GM21723 (cell line): ENCODE results near the gene EEF1A1.
A peak's percentile ranks its signal among the peaks of the same experiment; 100 is the strongest.
"Not testable (repeated sequence)": the region's sequence is repeated elsewhere in the genome, so short reads cannot be mapped to it uniquely, and the experiment has no call there.

ENCODE experiments used
- ATAC-seq: cut with Tn5 transposase; IDR thresholded peaks from one replicate; pipeline ENCODE4 v1.9.1; 2021; ENCODE audit warnings: mild to moderate bottlenecking, moderate library complexity; ENCODE audit not compliant: unreplicated experiment

The EEF1A1 gene

DNA sequence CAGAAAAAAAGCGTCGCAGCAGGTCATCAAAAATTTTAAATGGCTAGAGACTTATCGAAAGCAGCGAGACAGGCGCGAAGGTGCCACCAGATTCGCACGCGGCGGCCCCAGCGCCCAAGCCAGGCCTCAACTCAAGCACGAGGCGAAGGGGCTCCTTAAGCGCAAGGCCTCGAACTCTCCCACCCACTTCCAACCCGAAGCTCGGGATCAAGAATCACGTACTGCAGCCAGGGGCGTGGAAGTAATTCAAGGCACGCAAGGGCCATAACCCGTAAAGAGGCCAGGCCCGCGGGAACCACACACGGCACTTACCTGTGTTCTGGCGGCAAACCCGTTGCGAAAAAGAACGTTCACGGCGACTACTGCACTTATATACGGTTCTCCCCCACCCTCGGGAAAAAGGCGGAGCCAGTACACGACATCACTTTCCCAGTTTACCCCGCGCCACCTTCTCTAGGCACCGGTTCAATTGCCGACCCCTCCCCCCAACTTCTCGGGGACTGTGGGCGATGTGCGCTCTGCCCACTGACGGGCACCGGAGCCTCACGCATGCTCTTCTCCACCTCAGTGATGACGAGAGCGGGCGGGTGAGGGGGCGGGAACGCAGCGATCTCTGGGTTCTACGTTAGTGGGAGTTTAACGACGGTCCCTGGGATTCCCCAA lies at the start of gene EEF1A1:
EEF1A1 (minus strand) TSS at position 345 of the 663 bp plus-strand sequence. CDS start 1,006 bp downstream, outside the sequence.
- ATAC-seq, result peak; percentile 60

DNA sequence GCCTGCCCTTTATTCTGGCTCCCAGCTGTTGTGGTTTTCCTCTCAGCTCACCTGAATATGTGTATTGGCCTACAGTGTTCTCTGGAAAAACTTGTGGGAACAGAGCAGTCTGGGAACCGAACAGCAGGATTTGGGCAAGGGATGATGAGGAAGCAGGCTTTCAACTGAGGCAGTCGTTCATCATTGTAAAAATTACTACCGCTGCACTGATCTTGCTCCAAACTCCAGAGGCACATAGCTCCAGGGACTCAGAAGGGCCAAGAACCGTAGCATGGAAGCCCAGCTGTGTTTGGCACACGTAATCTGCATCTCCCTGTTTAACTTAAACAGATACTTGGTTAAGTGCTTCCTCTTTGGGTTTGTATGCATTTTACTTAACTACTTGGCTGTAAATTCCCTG lies 48.3 kb upstream of the EEF1A1 start:
- no peak for ATAC-seq

DNA sequence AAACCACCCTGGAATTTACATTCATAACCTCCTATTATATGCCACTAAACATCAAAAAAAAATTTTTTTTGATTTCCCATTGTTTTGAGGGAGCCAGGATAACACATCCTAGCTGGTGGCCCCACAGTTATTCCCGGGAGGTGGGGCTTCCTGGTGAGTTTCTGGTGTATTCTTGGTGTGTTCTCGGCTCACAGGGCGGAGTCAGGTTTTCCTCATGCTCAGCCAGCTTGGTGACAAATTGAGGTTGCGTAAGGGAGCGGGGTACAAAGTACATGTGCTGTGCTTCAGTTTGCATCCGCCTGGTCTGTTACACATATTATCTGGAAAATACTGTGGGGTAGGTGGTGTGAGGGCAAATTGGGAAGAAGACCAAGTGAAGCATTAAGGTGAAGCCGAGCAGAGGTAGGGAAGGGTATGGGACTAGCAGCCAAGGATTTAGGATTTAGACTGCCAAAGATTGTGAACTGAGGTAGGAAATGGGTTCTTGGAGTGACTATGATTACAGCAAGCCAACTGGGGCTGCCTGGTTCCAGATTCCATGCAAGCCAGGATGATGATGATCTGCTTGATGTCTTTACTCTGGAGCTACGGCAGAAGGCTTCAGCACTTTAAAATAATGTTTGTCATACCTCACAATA lies 46.2 kb upstream of the EEF1A1 start:
- no peak for ATAC-seq

DNA sequence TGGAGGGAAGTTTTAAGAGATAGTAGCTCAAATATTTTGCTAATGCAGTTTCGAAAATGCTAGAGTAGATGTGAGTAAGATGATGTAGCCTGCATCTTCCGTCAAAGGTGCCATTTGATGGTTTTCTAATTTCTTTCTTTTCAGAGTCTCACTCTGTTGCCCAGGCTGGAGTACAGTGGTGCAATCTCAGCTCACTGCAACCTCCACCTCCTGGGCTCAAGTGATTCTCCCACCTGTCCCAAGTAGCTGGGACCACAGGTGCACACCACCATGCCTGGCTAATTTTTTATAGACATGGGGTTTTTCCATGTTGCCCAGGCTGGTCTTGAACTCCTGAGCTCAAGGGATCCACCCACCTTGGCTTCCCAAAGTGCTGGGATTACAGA lies 45.6 kb upstream of the EEF1A1 start:
- ATAC-seq, result not testable (repeated sequence)

DNA sequence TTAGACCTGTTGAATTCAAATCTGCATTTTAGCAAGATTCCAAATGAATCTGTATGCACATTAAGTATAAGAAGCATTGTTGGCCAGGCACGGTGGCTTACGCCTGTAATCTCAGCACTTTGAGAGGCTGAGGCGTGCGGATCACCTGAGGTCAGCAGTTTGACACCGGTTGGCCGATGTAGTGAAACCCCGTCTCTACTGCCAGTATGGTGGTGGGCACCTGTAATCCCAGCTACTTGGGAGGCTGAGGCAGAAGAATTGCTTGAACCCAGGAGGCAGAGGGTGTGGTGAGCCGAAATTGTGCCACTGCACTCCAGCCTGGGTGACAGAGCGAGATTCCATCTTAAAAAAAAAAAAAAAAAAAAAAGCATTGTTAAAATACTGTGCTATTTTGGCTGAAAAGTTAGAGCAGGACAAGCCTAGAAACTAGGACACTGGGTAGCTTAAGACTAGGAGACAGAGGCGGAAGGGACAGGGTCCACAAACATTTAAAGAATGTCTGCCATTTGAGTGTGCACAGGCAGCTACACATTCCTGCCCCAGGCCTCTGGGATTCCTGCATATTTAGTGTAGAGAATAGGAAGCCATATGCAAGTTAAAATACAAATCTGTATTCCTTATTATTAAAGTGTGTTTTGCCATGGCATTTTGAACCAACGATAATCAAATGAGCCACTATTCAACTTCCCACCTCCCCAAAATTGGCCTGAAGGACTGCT lies 45.1 kb upstream of the EEF1A1 start:
- ATAC-seq, result no peak

DNA sequence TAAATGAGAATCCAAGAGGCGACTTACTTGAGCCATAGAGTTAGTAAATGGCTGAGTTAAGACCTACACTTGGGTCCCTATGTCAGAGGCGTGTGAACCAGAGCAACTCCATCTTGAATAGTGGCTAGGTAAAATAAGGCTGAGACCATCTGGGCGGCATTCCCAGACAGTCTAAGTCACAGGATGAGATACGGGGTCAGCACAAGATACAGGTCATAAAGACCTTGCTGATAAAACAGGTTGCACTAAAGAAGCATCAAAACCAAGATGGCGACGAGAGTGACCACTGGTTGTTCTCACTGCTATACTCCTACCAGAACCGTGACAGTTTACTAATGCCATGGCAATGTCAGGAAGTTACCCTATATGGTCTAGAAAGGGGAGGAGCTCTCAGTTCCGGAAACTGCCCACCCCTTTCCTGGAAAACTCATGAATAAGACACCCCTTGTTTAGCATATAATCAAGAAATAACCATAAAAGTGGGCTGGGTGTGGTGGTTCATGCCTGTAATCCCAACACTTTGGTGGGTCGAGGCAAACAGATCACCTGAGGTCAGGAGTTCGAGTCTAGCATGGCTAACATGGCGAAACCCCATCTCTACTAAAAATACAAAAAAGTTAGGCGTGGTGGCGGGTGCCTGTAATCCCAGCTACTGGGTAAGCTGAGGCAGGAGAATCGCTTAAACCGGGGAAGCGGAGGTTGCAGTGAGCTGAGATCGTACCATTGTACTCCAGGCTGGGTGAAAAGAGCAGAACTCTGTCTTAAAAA lies 43.9 kb upstream of the EEF1A1 start:
- no peak for ATAC-seq

DNA sequence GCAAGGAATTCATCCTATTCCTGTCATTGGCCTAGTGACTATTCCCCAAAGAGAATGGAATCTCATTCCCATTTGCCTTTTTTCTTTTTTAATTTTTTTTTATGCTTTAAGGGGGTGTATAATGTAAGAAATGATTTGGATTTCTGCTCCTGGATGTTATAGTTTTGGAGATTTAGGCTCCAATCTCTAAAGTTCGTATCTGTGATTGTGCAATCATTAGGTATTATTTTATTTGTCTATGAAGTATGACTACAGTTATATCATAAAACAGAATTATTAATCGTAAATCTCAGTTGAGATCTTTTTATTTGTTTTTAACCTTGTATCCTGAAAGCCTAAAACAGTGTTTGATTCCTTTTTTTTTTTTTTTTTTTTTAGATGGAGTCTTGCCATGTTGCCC lies 41.7 kb upstream of the EEF1A1 start:
- no peak for ATAC-seq

DNA sequence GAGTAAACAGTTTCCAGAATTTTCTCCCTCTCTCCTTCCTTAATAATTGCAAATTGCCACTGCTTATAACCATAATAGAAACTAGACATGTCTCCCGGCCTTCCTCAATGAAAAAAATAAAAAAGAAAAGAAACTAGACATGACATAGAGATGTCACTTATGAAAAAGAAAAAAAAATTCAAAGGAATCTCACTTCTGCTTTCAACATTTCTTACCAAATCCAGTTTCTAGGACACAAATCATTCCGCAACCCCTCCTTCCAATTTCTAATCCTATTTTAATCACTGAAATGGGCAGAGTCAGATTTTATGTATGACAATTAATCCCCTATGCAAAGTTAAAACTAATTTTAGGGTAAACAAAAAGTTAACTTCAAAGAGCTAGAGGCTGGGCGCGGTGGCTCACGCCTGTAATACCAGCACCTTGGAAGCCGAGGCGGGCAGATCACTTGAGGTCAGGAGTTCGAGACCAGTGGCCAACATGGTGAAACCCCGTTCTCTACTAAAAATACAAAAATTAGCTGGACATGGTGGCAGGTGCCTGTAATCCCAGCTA lies 40.1 kb upstream of the EEF1A1 start:
- ATAC-seq, result peak; percentile 70

DNA sequence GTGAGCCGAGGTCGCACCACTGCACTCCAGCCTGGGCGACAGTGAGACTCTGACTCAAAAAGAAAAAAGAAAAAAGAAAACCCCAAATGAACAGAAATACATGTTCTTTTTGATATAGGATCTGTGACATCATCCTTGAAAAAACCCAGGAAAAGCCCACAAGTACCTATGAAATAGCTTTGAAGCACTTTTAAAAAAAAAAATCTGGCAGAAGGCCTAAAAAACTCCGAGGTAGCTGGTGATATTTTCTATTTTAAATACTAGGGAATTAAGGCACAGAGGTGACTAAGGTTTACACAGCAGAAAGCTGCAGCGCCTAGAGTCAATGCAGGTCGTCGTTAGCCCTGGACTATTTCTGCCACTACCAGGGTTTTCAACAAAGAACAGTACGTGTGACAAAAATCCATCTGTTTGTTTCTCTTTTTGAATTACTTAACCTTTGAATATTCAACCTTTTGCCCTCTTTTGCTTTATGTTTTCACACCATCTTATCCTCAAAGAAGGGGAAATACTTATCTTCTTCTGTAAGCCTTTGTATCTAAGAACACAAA lies 39.4 kb upstream of the EEF1A1 start:
- ATAC-seq, result peak; percentile 48

DNA sequence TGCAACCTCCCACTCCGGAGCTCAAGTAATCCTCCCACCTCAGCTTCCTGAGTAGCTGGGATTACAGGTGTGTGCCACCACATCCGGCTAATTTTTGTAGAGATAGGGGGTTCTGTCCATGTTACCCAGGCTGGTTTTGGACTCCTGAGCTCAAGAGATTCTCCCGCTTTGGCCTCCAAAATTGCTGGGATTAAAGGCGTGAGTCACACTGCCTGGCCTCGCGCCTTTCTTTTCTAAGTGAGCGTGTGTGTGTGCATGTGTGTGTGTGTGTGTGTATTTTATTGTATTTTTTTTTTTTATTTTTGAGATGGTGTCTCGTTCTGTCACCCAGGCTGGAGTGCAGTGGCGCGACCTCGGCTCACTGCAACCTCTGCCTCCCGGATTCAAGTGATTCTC lies 38.6 kb upstream of the EEF1A1 start:
- ATAC-seq, result not testable (repeated sequence)

DNA sequence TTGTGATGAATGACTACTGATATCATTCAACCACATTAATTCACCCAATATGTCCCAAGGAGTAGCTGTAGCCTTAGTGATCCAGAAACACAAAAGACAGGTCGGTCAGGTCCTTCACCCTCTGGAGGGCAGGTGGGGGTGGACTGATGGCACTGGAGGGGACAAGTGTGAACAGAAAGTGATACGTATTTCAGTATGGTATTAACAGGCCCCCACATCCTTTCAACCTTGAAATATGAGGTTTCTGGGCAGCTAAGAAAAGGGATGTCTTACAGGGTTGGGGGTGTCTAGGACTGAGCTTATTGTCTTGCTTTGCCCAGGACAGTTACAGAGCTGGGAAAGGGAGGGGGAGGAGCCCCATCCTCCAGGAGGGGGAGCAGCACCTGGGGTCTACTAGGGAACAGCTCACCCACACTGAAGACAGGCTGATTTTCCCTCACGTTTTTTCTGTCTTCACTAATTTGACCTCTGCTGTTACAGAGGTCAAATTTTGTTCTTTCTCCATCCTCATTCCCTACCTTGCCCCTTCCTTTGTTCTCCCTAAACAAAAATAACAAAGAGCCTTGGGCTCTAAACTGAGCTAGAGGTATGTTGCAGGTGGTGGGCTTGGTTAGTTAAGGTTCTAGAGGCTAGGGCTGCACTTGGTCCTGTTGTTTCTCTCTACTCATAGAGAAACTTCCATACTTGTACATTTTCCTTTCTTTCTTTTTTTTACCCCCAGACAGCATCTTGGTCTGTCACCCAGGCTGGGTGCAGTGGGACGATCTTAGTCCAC lies 38.0 kb upstream of the EEF1A1 start:
- ATAC-seq, result no peak

DNA sequence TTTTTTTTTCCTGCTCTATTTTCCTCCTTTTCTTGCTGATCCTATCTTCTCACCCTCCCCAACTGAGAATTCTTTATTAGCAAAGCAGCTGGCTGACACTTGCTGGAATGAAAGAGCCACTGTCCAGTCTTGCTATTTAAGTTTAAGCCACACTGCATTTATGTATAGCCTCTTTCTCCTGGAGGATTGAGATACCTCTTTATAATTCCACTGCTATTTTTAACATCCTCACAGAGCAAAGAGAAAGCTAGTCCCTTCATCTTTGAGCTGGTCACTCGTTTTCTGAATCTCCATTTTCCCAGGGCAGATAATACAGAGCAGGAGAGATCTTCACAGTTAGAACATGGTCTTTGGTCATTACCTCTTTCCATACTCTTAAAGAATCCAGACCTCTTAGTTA lies 36.0 kb upstream of the EEF1A1 start:
- no peak for ATAC-seq

DNA sequence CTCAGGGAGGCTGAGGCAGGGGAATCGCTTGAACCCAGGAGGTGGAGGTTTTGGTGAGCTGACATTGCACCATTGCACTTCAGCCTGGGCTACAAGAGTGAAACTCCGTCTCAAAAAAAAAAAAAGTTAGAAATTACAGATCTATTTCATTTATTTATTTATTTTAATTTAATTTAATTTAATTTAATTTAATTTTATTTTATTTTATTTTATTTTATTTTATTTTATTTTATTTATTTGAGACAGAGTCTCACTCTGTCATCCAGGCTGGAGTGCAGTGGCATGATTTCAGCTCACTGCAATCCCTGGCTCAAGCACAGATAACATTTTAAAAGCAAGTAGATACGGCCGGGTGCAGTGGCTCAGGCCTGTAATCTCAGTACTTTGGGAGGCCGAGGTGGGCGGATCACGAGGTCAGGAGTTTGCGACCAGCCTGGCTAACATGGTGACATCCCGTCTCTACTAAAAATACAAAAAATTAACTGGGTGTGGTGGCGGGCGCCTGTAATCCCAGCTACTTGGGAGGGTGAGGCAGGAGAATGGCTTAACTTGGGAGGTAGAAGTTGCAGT lies 34.6 kb upstream of the EEF1A1 start:
- ATAC-seq, result not testable (repeated sequence)

DNA sequence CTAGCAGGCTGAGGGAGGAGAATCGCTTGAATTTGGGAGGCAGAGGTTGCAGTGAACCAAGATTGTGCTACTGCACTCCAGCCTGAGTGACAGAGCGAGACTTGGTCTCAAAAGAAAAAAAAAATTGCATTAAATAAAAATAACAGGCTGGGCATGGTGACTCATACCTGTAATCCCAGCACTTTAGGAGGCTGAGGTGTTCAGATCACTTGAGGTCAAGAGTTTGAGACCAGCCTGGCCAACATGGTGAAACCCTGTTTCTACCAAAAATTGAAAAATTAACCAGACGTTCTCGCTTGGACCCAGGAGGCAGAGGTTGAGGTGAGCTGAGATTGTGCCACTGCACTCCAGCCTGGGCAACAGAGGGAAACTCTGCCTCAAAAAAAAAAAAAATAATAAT lies 30.3 kb upstream of the EEF1A1 start:
- ATAC-seq, result not testable (repeated sequence)

DNA sequence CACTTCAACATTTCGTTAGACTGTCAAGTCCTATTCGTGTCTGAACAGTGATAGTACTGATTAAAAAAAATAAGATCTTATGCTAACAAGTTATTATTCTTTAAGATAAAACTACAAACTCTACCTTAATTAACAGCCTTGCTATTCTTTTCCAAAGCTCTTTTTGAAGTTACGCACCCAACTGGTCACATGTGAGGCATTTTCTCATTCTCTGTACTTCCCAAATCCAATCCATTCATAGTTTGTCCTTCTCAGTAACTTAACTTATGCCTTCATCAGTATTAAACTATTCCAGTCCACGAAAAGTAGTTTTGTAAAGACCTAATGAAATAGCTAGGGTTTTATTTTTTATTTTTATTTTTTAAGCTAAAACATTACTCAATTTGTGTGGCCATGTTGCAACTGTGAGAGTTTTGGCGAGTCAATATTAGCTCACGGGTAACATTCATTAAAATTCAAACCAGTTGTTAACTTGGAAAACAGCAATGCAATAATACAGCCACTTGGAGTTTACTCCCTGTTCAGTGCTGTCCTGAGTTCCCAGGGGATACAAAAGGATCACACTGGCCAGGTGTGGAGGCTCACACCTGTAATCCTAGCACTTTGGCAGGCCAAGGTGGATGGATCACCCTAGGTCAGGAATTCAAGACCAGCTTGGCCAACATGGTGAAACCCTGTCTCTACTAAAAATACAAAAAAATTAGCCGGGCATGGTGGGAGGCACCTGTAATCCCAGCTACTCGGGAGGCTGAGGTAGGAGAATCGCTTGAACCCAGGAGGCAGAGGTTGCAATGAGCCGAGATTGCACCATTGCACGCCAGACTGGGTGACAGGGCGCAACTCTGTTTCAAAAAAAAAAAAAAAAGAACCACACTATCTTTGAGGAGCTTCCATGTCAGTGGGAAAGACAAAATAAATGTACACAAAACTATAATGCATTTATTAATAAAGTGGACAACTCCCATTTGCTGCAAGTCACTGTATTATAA lies 27.9 kb upstream of the EEF1A1 start:
- no peak for ATAC-seq

DNA sequence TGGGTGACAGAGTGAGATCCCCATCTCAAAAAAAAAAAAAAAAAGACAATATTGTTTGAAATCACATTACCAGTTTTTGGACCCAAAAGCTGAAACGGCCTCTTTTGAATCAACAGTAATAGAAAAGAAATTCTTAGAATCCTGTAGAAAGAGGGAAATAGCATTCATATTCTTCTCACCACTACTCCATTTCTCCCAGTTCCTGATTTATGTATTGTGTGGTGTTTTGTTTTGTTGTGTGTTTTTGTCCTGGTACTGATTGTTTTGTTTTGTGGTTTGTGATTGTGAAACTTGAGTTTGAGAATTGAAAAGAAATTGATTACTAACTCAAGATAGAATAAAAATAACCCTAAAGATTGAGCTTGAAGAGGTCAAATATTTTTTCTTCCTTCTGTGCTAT lies 26.2 kb upstream of the EEF1A1 start:
- ATAC-seq, result no peak

DNA sequence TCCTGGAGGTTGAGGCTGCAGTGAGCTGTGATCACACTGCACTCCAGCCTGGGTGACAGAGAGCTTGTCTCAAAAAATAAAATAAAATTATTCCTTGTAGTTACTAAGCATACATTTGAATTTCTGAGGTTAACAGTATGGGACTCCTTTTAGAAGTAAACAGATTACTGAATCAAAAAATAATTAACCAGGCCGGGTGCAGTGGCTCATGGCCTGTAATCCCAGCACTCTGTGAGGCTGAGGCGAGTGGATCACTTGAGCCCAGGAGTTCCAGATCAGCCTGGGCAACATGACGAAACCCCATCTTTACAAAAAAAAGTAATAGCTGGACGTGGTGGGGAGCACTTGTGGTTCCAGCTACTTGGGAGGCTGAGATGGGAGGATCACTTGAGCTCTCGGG lies 22.1 kb upstream of the EEF1A1 start:
- no peak for ATAC-seq

DNA sequence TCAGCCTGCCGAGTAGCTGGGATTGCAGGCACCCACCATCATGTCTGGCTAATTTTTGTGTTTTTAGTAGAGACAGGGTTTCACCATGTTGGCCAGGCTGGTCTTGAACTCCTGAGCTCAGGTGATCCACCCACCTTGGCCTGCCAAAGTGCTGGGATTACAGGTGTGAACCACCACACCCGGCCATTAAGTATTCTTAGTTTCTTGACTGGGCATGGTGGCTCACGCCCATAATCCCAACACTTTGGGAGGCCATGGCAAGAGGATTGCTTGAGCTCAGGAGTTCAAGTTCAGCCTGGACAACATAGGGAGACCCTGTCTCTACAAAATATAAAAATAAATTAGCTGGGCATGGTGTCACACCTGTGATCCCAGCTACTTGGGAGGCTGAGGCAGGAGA lies 21.6 kb upstream of the EEF1A1 start:
- not testable (repeated sequence) for ATAC-seq
